GM18870 (cell line): ENCODE data around the gene POU2F1.
A peak's percentile ranks its signal among the peaks of the same experiment; 100 is the strongest.

Experiments
- ATAC-seq: cut with Tn5 transposase; IDR thresholded peaks from one replicate; pipeline ENCODE4 v1.9.1; 2021; ENCODE audit warnings: moderate library complexity; ENCODE audit not compliant: unreplicated experiment

The POU2F1 gene

GRCh38 chr1:167266965-167267364 is 46.3 kb downstream of the POU2F1 start:
- ATAC-seq: no peak

- ATAC-seq: no peak
These were observed 47.7 kb downstream of the POU2F1 start for GRCh38 chr1:167268347-167268787.

- no peak for ATAC-seq
These were observed 49.8 kb downstream of the POU2F1 start for GRCh38 chr1:167270349-167271092.

- ATAC-seq: no peak
These were observed 51.8 kb downstream of the POU2F1 start for GRCh38 chr1:167272369-167272957.

GRCh38 chr1:167273027-167273800 is 52.5 kb downstream of the POU2F1 start:
- ATAC-seq: no peak

- ATAC-seq: no peak
These were observed 53.4 kb downstream of the POU2F1 start for GRCh38 chr1:167274061-167274460.

- ATAC-seq: peak; percentile 80
These were observed 56.3 kb downstream of the POU2F1 start for GRCh38 chr1:167276969-167277368.

GRCh38 chr1:167278497-167278896 is 57.8 kb downstream of the POU2F1 start:
- ATAC-seq: no peak

- ATAC-seq: no peak
These were observed 60.2 kb downstream of the POU2F1 start for GRCh38 chr1:167280912-167281311.

GRCh38 chr1:167288390-167289074 is 67.8 kb downstream of the POU2F1 start:
- ATAC-seq: no peak

- ATAC-seq: no peak
These were observed 68.4 kb downstream of the POU2F1 start for GRCh38 chr1:167289075-167289442.

- ATAC-seq: no peak
These were observed 69.3 kb downstream of the POU2F1 start for GRCh38 chr1:167289966-167290365.

- no peak for ATAC-seq
These were observed 71.0 kb downstream of the POU2F1 start for GRCh38 chr1:167291539-167292185.

- ATAC-seq: no peak
These were observed 71.5 kb downstream of the POU2F1 start for GRCh38 chr1:167292216-167292615.

- ATAC-seq: no peak
These were observed 72.4 kb downstream of the POU2F1 start for GRCh38 chr1:167293057-167293456.

- no peak for ATAC-seq
These were observed 73.8 kb downstream of the POU2F1 start for GRCh38 chr1:167294528-167294927.

- ATAC-seq: no peak
These were observed 76.8 kb downstream of the POU2F1 start for GRCh38 chr1:167297222-167298214.

- ATAC-seq: no peak
These were observed 77.6 kb downstream of the POU2F1 start for GRCh38 chr1:167298325-167298724.

GRCh38 chr1:167301355-167301754 is 80.7 kb downstream of the POU2F1 start:
- no peak for ATAC-seq

GRCh38 chr1:167304165-167304564 is 83.5 kb downstream of the POU2F1 start:
- ATAC-seq: no peak
